ENCODE results near the gene LMLN. TPM values are rescaled to one million over a fixed set of nuclear protein-coding genes. Genes with fewer than 3 reads are reported as not detected.

The LMLN gene
- total RNA-seq, 2 experiments from 2014 or later, result 0.50 to 6.2 TPM

- Histone ChIP-seq H3K9me3 (ENCODE audit: low read length) (no peaks in the 10 kb centered on the region), H3K9me2 (ENCODE audit: insufficient read depth, low read length) (no peaks in the 10 kb centered on the region), H3K79me2 (ENCODE audit: insufficient read depth, low read depth, low read length) (no peaks in the 10 kb centered on the region), H3K27ac (ENCODE audit: low read depth, low read length, poor library complexity, severe bottlenecking) (no peak overlapping the region), H2AFZ (ENCODE audit: low read length) (no peak overlapping the region), H3K36me3 (ENCODE audit: insufficient read depth, low read length) (no peaks in the 10 kb centered on the region), H3K4me2 (ENCODE audit: low read length) (no peak overlapping the region), H4K20me1 (ENCODE audit: insufficient read depth, low read length) (no peaks in the 10 kb centered on the region), H3K4me3 (ENCODE audit: low read depth, low read length, poor library complexity, severe bottlenecking) (no peak overlapping the region), H3K4me1 (ENCODE audit: insufficient read depth, low read length, poor library complexity, severe bottlenecking) (no peaks in the 10 kb centered on the region)
- intact Hi-C loops (cut with micrococcal nuclease; ENCODE audit: unreplicated experiment), result no loop called here
- DNase-seq (ENCODE audit: low spot score), result no peak
- CTCF ChIA-PET (ENCODE audit: unreplicated experiment), result no interaction called here
- BruUV-seq (replicated peaks), result no TSS peak
- POLR2A ChIA-PET, result no interaction called here
- TF ChIP-seq EZH2phosphoT487 (IDR thresholded peaks at IDR 0.05; ENCODE audit: borderline replicate concordance, low read depth, low read length), result no peak
- no peak for TF ChIP-seq CTCF (conservative IDR thresholded peaks at IDR 0.05; ENCODE audit: low read length)
Measured at GRCh38 chr3:198030726-198031125, 70.7 kb downstream of the LMLN start.

GRCh38 chr3:198032039-198032936 lies 72.3 kb downstream of the LMLN start:
- Histone ChIP-seq H3K9me3 (ENCODE audit: low read length) (no peaks in the 10 kb centered on the region), H3K9me2 (ENCODE audit: insufficient read depth, low read length) (no peaks in the 10 kb centered on the region), H3K4me3 (ENCODE audit: low read depth, low read length, poor library complexity, severe bottlenecking) (no peak overlapping the region), H3K4me2 (ENCODE audit: low read length) (no peak overlapping the region), H3K27ac (ENCODE audit: low read depth, low read length, poor library complexity, severe bottlenecking) (no peak overlapping the region), H2AFZ (ENCODE audit: low read length) (no peak overlapping the region), H3K79me2 (ENCODE audit: insufficient read depth, low read depth, low read length) (no peaks in the 10 kb centered on the region), H3K36me3 (ENCODE audit: insufficient read depth, low read length) (no peaks in the 10 kb centered on the region), H3K4me1 (ENCODE audit: insufficient read depth, low read length, poor library complexity, severe bottlenecking) (no peaks in the 10 kb centered on the region), H4K20me1 (ENCODE audit: insufficient read depth, low read length) (no peaks in the 10 kb centered on the region)
- intact Hi-C loops (cut with micrococcal nuclease; ENCODE audit: unreplicated experiment), result no loop called here
- BruUV-seq (replicated peaks), result no TSS peak
- DNase-seq (ENCODE audit: low spot score), result no peak
- ChIA-PET POLR2A (interaction anchor here (0.6 to 1.4 kb wide), 3 partner anchors 9 to 894 kb away, joined by 3 read pairs; no protein-coding TSS in a partner anchor), CTCF (ENCODE audit: unreplicated experiment) (no interaction called here)
- no peak for TF ChIP-seq EZH2phosphoT487 (IDR thresholded peaks at IDR 0.05; ENCODE audit: borderline replicate concordance, low read depth, low read length)
- TF ChIP-seq CTCF (conservative IDR thresholded peaks at IDR 0.05; ENCODE audit: low read length), result no peak

GRCh38 chr3:198043119-198043518 lies 83.1 kb downstream of the LMLN start:
- CTCF ChIA-PET (ENCODE audit: unreplicated experiment), result no interaction called here
- no peaks in the 10 kb centered on the region for H3K79me2 ChIP-seq (ENCODE audit: insufficient read depth, low read depth, low read length)
- intact Hi-C loops (cut with micrococcal nuclease; ENCODE audit: unreplicated experiment), result no loop called here
- H3K9me3 ChIP-seq (ENCODE audit: low read length), result no peaks in the 10 kb centered on the region
- TF ChIP-seq EZH2phosphoT487 (IDR thresholded peaks at IDR 0.05; ENCODE audit: borderline replicate concordance, low read depth, low read length) (no peak), CTCF (conservative IDR thresholded peaks at IDR 0.05; ENCODE audit: low read length) (no peak)
- no peak overlapping the region for H3K27ac ChIP-seq (ENCODE audit: low read depth, low read length, poor library complexity, severe bottlenecking)
- no peak overlapping the region for H3K4me2 ChIP-seq (ENCODE audit: low read length)
- no peaks in the 10 kb centered on the region for H3K36me3 ChIP-seq (ENCODE audit: insufficient read depth, low read length)
- no peaks in the 10 kb centered on the region for H4K20me1 ChIP-seq (ENCODE audit: insufficient read depth, low read length)
- no peak overlapping the region for H2AFZ ChIP-seq (ENCODE audit: low read length)
- no peaks in the 10 kb centered on the region for H3K4me1 ChIP-seq (ENCODE audit: insufficient read depth, low read length, poor library complexity, severe bottlenecking)
- H3K9me2 ChIP-seq (ENCODE audit: insufficient read depth, low read length), result no peaks in the 10 kb centered on the region
- POLR2A ChIA-PET, result no interaction called here
- H3K4me3 ChIP-seq (ENCODE audit: low read depth, low read length, poor library complexity, severe bottlenecking), result no peak overlapping the region
- no TSS peak for BruUV-seq (replicated peaks)
- no peak for DNase-seq (ENCODE audit: low spot score)

All from OCI-LY7 (cell line).